Coronary artery (tissue), 2 donors: ENCODE results near the gene TRIM39.
"Not testable (repeated sequence)": the region's sequence is repeated elsewhere in the genome, so short reads cannot be mapped to it uniquely, and the experiment has no call there.

Source experiments
- DNase-seq: peaks from one replicate; pipeline ENCODE4 v3.0.0-alpha.2; 2017; ENCODE audit warnings: low spot score
- H3K27ac ChIP-seq, 2 donors: fragments of 200-600 bp; sonication (generic); one replicate each; pipeline ENCODE4 v1.5.1; 2016 to 2019
- H3K4me3 ChIP-seq: fragments of 200-600 bp; sonication (generic); 2 replicates; pipeline ENCODE4 v1.5.1; 2016; ENCODE audit warnings: mild to moderate bottlenecking, moderate library complexity
- TF ChIP-seq, protein P1 (sequence below): fragments of 200-600 bp; sonication (generic); IDR thresholded peaks from one replicate; pipeline ENCODE4 v1.5.1; 2019; ENCODE audit warnings: antibody characterized with exemption

Gene TRIM39

GRCh38 chr6:30326526-30327231 lies at the start of gene TRIM39:
TRIM39 (plus strand) TSS chr6:30326927; CDS start chr6:30329318, 2,391 bp downstream.
- peak within 1 kb of the TSS; percentile 100 for H3K4me3 ChIP-seq
- DNase-seq = peak; percentile 90
- TF ChIP-seq, protein P1, sequence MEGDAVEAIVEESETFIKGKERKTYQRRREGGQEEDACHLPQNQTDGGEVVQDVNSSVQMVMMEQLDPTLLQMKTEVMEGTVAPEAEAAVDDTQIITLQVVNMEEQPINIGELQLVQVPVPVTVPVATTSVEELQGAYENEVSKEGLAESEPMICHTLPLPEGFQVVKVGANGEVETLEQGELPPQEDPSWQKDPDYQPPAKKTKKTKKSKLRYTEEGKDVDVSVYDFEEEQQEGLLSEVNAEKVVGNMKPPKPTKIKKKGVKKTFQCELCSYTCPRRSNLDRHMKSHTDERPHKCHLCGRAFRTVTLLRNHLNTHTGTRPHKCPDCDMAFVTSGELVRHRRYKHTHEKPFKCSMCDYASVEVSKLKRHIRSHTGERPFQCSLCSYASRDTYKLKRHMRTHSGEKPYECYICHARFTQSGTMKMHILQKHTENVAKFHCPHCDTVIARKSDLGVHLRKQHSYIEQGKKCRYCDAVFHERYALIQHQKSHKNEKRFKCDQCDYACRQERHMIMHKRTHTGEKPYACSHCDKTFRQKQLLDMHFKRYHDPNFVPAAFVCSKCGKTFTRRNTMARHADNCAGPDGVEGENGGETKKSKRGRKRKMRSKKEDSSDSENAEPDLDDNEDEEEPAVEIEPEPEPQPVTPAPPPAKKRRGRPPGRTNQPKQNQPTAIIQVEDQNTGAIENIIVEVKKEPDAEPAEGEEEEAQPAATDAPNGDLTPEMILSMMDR = no peak
- H3K27ac ChIP-seq = peak within 1 kb of the TSS; percentile 94 to 100

DNA sequence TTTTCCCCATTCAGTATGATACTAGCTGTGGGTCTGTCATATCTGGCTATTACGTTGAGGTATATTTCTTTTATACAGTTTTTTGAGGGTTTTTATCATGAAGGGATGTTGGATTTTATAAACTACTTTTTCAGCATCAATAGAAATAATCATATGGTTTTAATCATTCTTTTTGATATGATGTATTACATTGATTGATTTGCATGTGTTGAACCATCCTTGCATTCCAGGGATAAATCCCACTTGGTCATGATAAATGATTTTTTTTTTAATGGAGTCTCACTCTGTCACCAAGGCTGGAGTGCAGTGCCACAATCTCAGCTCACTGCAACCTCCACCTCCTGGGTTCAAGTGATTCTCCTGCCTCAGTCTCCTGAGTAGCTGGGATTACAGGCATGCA lies 45.7 kb upstream of the TRIM39 start:
- not testable (repeated sequence) for DNase-seq, H3K27ac ChIP-seq, H3K4me3 ChIP-seq

- H3K27ac ChIP-seq = no peak overlapping the region
- TF ChIP-seq, protein P1 = no peak
- no peak overlapping the region for H3K4me3 ChIP-seq
- DNase-seq = no peak
Measured at GRCh38 chr6:30282522-30282921, 44.2 kb upstream of the TRIM39 start.

GRCh38 chr6:30283761-30284160 lies 43.0 kb upstream of the TRIM39 start:
- H3K27ac ChIP-seq = no peak overlapping the region
- DNase-seq = no peak

DNA sequence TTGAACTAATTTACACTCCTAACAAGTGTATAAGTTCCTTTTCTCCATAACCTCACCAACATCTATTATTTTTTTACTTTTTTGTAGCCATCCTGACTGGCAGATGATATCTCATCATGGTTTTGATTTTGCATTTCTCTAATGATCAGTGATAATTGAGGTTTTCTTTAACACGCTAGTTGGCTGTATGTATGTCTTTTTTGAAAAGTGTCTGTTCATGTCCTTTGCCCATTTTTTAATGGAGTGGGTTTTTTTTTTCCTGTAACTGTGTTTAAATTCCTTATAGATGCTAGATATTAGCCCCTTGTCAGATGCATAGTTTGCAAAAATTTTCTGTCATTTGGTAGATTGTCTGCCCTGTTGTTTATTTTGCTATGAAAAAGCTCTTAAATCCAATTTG lies 39.6 kb upstream of the TRIM39 start:
- Histone ChIP-seq H3K27ac (no peak overlapping the region), H3K4me3 (no peak overlapping the region)
- DNase-seq = no peak
- TF ChIP-seq, protein P1 = no peak

More at GRCh38 chr6:30283761-30284160, 43.0 kb upstream of the TRIM39 start:
- H3K4me3 ChIP-seq = no peak overlapping the region
- TF ChIP-seq, protein P1 = no peak

GRCh38 chr6:30295837-30296236 lies 30.9 kb upstream of the TRIM39 start:
- Histone ChIP-seq H3K4me3 (no peak overlapping the region), H3K27ac (no peak overlapping the region)
- no peak for DNase-seq
- TF ChIP-seq, protein P1 = no peak

DNA sequence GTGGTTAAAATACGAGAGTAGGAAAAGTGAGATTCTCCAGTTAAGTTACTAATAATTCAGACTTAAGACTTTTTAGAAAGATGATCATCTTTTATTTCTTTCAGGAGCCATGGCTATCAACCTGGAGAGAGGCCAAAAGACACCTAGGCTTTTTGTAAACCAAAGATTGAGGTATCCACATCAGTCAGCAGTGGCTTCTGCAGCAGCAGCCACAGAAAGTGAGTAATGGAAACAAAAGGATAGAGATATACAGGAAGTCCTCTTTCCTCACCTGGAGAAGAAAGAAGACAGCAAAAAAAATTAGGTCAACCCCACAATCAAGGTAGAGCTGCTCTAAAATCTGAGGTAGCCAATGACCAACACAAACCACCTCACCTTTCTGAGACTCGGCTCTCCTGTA lies 22.7 kb upstream of the TRIM39 start:
- Histone ChIP-seq H3K4me3 (no peak overlapping the region), H3K27ac (no peak overlapping the region)
- DNase-seq = no peak
- TF ChIP-seq, protein P1 = no peak
